ENCODE measurements around the gene TRPC4.

Gene TRPC4

DNA sequence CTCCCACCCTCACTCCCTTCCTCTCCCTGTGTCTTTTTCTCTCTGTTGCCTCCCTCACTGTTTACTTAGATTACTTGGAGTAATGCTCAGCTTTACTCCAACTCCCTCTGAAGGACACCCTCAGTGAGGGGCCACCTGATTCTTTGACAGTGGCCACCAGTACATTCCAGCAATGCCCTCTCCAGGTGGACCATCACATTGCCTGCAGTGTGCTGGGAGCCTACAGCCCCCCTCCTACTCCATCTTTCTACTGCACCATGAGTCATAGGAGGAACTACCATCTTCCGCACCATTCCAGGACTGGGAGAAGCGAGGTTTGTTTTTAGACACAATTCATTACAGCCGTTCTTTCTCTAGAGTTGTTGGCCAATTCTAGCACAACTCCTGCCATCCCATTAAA, 174.4 kb downstream of the TRPC4 start:
- no peak overlapping the region for H3K4me3 ChIP-seq (ENCODE audit: low read length, poor library complexity, severe bottlenecking)
- H3K79me2 ChIP-seq (ENCODE audit: insufficient read depth, low read length): no peaks in the 10 kb centered on the region
- H3K9me2 ChIP-seq (replicated peaks; ENCODE audit: low read depth, low read length): no peaks in the 10 kb centered on the region
- no peak overlapping the region for H3K4me2 ChIP-seq (ENCODE audit: low read depth, low read length, poor library complexity, severe bottlenecking)
- H3F3A ChIP-seq (ENCODE audit: low read depth): no peaks in the 10 kb centered on the region
- H3K36me3 ChIP-seq (ENCODE audit: insufficient read depth, low read length): no peaks in the 10 kb centered on the region
- no peaks in the 10 kb centered on the region for H4K20me1 ChIP-seq (ENCODE audit: insufficient read depth, low read length, poor library complexity, severe bottlenecking)
- no peak for TF ChIP-seq EZH2phosphoT487 (IDR thresholded peaks at IDR 0.05; ENCODE audit: borderline replicate concordance)
- TF ChIP-seq, protein P1, sequence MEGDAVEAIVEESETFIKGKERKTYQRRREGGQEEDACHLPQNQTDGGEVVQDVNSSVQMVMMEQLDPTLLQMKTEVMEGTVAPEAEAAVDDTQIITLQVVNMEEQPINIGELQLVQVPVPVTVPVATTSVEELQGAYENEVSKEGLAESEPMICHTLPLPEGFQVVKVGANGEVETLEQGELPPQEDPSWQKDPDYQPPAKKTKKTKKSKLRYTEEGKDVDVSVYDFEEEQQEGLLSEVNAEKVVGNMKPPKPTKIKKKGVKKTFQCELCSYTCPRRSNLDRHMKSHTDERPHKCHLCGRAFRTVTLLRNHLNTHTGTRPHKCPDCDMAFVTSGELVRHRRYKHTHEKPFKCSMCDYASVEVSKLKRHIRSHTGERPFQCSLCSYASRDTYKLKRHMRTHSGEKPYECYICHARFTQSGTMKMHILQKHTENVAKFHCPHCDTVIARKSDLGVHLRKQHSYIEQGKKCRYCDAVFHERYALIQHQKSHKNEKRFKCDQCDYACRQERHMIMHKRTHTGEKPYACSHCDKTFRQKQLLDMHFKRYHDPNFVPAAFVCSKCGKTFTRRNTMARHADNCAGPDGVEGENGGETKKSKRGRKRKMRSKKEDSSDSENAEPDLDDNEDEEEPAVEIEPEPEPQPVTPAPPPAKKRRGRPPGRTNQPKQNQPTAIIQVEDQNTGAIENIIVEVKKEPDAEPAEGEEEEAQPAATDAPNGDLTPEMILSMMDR (conservative IDR thresholded peaks at IDR 0.05; ENCODE audit: low read length): no peak
- no peaks in the 10 kb centered on the region for H3K9me3 ChIP-seq (ENCODE audit: insufficient read depth, low read depth, low read length)
- H3K27me3 ChIP-seq (ENCODE audit: insufficient read depth, low read length, poor library complexity, severe bottlenecking): no peaks in the 10 kb centered on the region
- no peak overlapping the region for H2AFZ ChIP-seq (ENCODE audit: low read length)
- H3K4me1 ChIP-seq (ENCODE audit: insufficient read depth, low read length, poor library complexity, severe bottlenecking): no peaks in the 10 kb centered on the region
- no peak overlapping the region for H3K9ac ChIP-seq (ENCODE audit: low read depth, low read length, poor library complexity, severe bottlenecking)

- Histone ChIP-seq H3F3A (ENCODE audit: low read depth) (no peaks in the 10 kb centered on the region), H3K4me1 (ENCODE audit: insufficient read depth, low read length, poor library complexity, severe bottlenecking) (no peaks in the 10 kb centered on the region), H3K36me3 (ENCODE audit: insufficient read depth, low read length) (no peaks in the 10 kb centered on the region), H3K9ac (ENCODE audit: low read depth, low read length, poor library complexity, severe bottlenecking) (no peak overlapping the region), H3K79me2 (ENCODE audit: insufficient read depth, low read length) (no peaks in the 10 kb centered on the region), H3K9me3 (ENCODE audit: insufficient read depth, low read depth, low read length) (no peaks in the 10 kb centered on the region), H3K9me2 (replicated peaks; ENCODE audit: low read depth, low read length) (no peaks in the 10 kb centered on the region), H3K4me3 (ENCODE audit: low read length, poor library complexity, severe bottlenecking) (no peak overlapping the region), H2AFZ (ENCODE audit: low read length) (no peak overlapping the region), H3K4me2 (ENCODE audit: low read depth, low read length, poor library complexity, severe bottlenecking) (no peak overlapping the region), H4K20me1 (ENCODE audit: insufficient read depth, low read length, poor library complexity, severe bottlenecking) (no peaks in the 10 kb centered on the region), H3K27me3 (ENCODE audit: insufficient read depth, low read length, poor library complexity, severe bottlenecking) (no peaks in the 10 kb centered on the region)
- no peak for TF ChIP-seq EZH2phosphoT487 (IDR thresholded peaks at IDR 0.05; ENCODE audit: borderline replicate concordance)
- TF ChIP-seq, protein P1 (conservative IDR thresholded peaks at IDR 0.05; ENCODE audit: low read length): no peak
These were observed 179.2 kb downstream of the TRPC4 start for GRCh38 chr13:37690361-37690760.

DNA sequence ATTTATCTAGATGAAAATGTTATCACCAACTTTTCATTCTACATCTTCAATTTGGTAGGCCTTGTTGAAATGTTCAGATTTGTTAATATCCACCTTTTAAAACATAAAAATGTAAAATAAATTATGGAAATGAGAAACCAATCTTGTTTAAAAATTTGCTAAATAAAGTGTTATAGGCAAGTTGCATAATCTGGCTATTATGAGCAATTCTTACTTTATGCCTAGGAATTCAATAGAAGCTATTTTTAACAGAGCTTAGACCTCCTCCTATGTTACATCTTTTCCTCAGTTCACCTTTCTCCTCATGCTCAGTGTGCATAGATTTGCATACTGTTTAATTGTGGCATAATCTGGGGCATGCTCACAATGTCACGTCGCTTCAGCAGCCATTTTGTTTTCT, 183.1 kb downstream of the TRPC4 start:
- H4K20me1 ChIP-seq (ENCODE audit: insufficient read depth, low read length, poor library complexity, severe bottlenecking): no peaks in the 10 kb centered on the region
- no peaks in the 10 kb centered on the region for H3K79me2 ChIP-seq (ENCODE audit: insufficient read depth, low read length)
- no peak overlapping the region for H3K9ac ChIP-seq (ENCODE audit: low read depth, low read length, poor library complexity, severe bottlenecking)
- H3K27me3 ChIP-seq (ENCODE audit: insufficient read depth, low read length, poor library complexity, severe bottlenecking): no peaks in the 10 kb centered on the region
- H3K4me3 ChIP-seq (ENCODE audit: low read length, poor library complexity, severe bottlenecking): no peak overlapping the region
- no peaks in the 10 kb centered on the region for H3K36me3 ChIP-seq (ENCODE audit: insufficient read depth, low read length)
- no peaks in the 10 kb centered on the region for H3K9me2 ChIP-seq (replicated peaks; ENCODE audit: low read depth, low read length)
- H2AFZ ChIP-seq (ENCODE audit: low read length): no peak overlapping the region
- no peak overlapping the region for H3K4me2 ChIP-seq (ENCODE audit: low read depth, low read length, poor library complexity, severe bottlenecking)
- H3F3A ChIP-seq (ENCODE audit: low read depth): no peaks in the 10 kb centered on the region
- TF ChIP-seq, protein P1 (conservative IDR thresholded peaks at IDR 0.05; ENCODE audit: low read length): no peak
- TF ChIP-seq EZH2phosphoT487 (IDR thresholded peaks at IDR 0.05; ENCODE audit: borderline replicate concordance): no peak
- H3K9me3 ChIP-seq (ENCODE audit: insufficient read depth, low read depth, low read length): no peaks in the 10 kb centered on the region
- H3K4me1 ChIP-seq (ENCODE audit: insufficient read depth, low read length, poor library complexity, severe bottlenecking): no peaks in the 10 kb centered on the region
